ENCODE data around the gene ACP2.
"Not testable (repeated sequence)": the region's sequence is repeated elsewhere in the genome, so short reads cannot be mapped to it uniquely, and the experiment has no call there.

The ACP2 gene

DNA sequence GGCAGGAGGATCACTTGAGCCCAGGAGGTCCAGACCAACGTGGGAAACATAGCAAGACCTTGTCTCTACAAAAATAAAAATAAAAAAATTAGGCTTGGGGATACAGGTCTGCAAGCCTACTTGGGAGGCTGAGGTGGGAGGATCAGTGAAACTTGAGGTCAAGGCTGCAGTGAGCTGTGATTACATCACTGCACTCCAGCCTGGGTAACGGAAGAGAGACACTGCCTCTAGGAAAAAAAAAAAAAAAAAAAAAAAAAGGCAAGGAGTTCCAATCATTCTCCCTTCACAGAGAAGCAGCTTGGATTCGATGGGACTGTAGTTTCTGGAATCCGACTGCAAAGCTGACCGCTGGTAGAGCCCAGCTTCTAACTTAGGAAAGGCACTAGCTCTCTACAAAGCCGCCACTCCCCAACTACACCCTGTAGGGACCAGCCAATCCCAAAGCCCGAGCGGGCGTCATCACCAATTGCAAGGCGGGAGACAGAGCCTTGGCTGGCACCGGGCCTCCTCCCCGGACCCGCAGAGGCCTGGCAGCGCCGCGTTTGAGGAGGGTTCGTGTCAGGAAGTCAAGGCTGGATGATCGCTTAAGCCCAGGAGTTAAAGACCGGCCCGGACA lies 34.6 kb downstream of the ACP2 start:
- TF ChIP-seq, protein P1, sequence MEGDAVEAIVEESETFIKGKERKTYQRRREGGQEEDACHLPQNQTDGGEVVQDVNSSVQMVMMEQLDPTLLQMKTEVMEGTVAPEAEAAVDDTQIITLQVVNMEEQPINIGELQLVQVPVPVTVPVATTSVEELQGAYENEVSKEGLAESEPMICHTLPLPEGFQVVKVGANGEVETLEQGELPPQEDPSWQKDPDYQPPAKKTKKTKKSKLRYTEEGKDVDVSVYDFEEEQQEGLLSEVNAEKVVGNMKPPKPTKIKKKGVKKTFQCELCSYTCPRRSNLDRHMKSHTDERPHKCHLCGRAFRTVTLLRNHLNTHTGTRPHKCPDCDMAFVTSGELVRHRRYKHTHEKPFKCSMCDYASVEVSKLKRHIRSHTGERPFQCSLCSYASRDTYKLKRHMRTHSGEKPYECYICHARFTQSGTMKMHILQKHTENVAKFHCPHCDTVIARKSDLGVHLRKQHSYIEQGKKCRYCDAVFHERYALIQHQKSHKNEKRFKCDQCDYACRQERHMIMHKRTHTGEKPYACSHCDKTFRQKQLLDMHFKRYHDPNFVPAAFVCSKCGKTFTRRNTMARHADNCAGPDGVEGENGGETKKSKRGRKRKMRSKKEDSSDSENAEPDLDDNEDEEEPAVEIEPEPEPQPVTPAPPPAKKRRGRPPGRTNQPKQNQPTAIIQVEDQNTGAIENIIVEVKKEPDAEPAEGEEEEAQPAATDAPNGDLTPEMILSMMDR (IDR thresholded peaks at IDR 0.05; ENCODE audit: extremely low read depth, missing control alignments) = no peak
- DNase-seq (ENCODE audit: low spot score) = peak; percentile 75

DNA sequence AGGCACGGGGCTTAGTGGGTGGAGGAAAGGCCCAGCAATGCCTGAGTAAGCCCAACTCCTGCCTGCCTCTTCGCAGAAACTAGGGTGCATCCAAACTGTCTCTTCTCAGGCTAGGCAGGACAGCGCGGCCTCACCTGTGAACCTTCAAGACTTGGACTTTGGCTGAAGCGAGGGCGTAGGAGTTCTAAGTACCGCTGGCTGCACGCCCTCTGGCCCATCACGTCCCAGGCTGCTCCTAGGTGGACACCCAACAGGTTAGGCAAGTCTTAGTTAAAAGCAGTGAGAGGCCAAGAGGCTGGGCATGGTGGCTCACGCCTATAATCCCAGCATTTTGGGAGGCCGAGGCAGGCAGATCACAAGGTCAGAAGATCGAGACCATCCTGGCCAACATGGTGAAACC lies 35.7 kb downstream of the ACP2 start:
- DNase-seq (ENCODE audit: low spot score) = no peak
- TF ChIP-seq, protein P1 (IDR thresholded peaks at IDR 0.05; ENCODE audit: extremely low read depth, missing control alignments) = no peak

DNA sequence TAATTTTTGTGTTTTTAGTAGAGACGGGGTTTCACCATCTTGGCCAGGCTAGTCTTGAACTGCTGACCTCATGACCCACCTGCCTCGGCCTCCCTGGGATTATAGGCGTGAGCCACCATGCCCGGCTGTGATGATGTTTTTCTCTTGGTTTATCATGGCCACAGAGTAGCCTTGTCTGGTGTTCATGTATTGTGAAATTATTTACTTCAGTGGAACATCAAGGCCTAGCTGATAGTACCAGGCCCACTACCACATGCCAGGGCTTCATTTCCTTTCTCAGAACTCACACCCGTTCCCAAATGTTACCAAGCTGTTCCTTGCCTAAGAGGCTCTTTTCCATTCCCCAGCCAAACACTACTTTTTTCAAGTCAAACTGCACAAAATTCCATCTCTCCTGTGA lies 40.0 kb downstream of the ACP2 start:
- TF ChIP-seq, protein P1 (IDR thresholded peaks at IDR 0.05; ENCODE audit: extremely low read depth, missing control alignments) = no peak
- no peak for DNase-seq (ENCODE audit: low spot score)

DNA sequence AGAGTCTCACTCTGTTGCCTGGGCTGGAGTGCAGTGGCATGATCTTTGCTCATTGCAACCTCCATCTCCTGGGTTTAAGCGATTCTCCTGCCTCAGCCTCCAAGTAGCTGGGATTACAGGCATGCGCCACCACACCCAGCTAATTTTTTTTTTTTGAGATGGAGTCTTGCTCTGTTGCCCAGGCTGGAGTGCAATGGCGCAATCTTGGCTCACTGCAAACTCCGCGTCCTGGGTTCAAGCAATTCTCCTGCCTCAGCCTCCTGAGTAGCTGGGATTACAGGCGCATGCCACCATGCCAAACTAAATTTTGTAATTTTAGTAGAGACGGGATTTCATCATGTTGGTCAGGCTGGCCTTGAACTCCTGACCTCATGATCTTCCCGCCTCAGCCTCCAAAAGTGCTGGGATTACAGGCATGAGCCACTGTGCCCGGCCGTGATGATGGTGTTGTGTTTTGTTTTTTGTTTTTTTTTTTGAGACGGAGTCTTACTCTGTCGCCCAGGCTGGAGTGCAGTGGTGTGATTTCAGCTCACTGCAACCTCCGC lies 40.5 kb downstream of the ACP2 start:
- not testable (repeated sequence) for DNase-seq (ENCODE audit: low spot score)

GRCh38 chr11:47207459-47207858 lies 41.2 kb downstream of the ACP2 start:
- TF ChIP-seq, protein P1 (IDR thresholded peaks at IDR 0.05; ENCODE audit: extremely low read depth, missing control alignments) = no peak
- DNase-seq (ENCODE audit: low spot score) = no peak

DNA sequence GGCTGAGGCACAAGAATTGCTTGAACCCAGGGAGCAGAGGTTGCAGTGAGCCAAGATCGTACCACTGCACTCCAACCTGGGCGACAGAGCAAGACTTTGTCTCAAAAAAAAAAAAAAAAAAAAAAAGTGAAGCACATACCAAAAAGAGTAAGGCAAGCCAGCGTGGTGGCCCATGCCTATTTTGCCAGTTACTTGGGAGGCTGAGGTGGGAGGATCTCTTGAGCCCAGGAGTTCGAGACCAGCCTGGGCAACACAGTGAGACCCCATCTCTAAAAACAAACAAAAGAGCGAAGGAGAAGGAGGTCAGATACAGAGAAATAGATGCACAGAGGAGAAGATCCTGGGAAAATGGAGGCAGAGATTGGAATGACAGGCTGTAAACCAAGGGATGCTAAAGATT lies 42.0 kb downstream of the ACP2 start:
- DNase-seq (ENCODE audit: low spot score) = not testable (repeated sequence)

DNA sequence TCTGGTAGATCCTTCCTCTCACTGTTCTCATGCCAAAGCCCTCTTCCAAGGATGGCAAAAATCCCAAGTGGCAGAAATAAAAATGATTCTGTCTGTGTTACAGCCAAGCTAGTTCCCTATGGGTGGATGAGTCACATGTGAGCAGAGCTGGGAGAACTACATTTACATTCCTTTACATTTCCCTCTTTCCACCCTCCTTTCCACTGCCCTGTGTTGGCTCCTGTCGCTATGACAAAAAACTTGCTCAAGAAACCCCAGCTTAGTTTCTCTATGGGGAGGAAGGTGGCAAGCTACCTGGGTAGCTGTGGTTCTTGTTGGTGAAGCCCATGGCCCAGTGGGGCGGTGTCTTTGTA lies 44.0 kb downstream of the ACP2 start:
- TF ChIP-seq, protein P1 (IDR thresholded peaks at IDR 0.05; ENCODE audit: extremely low read depth, missing control alignments) = no peak
- no peak for DNase-seq (ENCODE audit: low spot score)

- DNase-seq (ENCODE audit: low spot score) = no peak
- TF ChIP-seq, protein P1 (IDR thresholded peaks at IDR 0.05; ENCODE audit: extremely low read depth, missing control alignments) = no peak
These were observed 46.0 kb downstream of the ACP2 start for GRCh38 chr11:47202576-47202975.

Measured in GM20000 (cell line).